KOPT-K1 (cell line): Measurements from ENCODE around the gene RFX2.
"Not testable (repeated sequence)": the region's sequence is repeated elsewhere in the genome, so short reads cannot be mapped to it uniquely, and the experiment has no call there.

Experiments used
- H3K27ac ChIP-seq: fragments of 200-600 bp; sonication (generic); 2 replicates; pipeline ENCODE4 v1.5.1; 2016; ENCODE audit warnings: antibody characterized with exemption, mild to moderate bottlenecking, low read depth, low read length; ENCODE audit not compliant: poor library complexity, severe bottlenecking
- H3K36me3 ChIP-seq: fragments of 200-600 bp; sonication (generic); 2 replicates; pipeline ENCODE4 v1.5.1; 2017; ENCODE audit warnings: antibody characterized with exemption, mild to moderate bottlenecking, low read length, moderate library complexity; ENCODE audit not compliant: insufficient read depth
- H3K9me3 ChIP-seq: fragments of 200-600 bp; sonication (generic); 2 replicates; pipeline ENCODE4 v1.5.1; 2017; ENCODE audit warnings: antibody characterized with exemption, low read length, mild to moderate bottlenecking; ENCODE audit not compliant: insufficient read depth, poor library complexity, severe bottlenecking

Gene RFX2

DNA sequence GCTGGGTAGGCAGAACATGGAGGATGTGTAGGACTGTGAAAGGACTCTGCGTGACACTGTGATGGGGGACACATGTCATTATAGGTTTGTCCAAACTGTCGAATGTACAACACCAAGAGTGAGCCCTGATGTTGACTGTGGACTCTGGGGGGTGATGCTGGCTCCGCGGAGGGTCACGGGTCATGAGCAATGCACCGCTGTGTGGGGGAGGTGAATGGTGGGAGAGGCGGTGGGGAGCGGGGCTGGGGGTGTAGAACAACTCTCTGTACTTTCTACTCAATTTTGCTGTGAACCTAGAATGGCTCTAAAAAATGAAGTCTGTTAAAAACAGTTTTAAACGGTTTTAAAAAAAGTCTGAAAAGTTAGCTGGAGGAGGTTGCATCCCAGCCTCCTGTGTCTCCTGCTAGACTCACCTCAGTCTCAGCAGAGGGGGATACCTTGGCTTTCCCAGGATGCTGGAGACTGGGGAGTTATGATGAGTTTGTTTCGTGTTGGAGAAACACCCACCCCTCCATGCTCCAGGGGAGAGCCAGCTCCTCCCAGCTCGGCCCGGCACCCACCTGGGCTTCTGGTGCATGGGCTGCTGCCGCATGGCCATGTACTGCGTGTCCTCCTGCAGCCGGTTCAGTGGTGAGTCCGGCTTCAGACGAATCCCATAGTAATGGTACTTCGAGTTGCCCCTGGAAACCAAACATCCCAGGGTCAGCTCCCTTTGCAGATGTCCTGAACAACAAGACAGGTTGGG, 97.7 kb downstream of the RFX2 start:
- no peaks in the 10 kb centered on the region for H3K36me3 ChIP-seq
- no peaks in the 10 kb centered on the region for H3K9me3 ChIP-seq
- no peak overlapping the region for H3K27ac ChIP-seq

- Histone ChIP-seq H3K27ac (no peak overlapping the region), H3K36me3 (no peaks in the 10 kb centered on the region), H3K9me3 (no peaks in the 10 kb centered on the region)
Observed at GRCh38 chr19:6011794-6012193, 98.5 kb downstream of the RFX2 start.

DNA sequence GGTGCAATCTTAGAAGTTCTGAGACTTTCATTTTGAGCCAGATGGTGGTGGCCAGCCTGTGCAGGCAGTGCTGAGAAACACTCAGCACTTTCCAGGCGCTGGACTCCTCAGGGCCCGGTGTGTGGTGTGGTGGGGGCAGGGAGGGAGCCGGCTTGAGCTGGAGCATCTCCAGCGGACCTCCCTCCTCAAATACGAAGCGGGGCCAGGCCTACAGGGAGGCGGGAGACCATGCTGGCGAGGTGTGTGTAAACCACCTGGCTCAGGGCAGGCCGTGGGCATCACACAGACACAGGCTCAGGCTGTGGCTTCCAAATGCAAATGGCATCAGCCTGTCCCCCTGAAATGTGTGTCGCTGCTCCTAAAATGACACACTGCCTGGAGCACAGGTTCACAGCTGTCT, 99.1 kb downstream of the RFX2 start:
- Histone ChIP-seq H3K36me3 (no peaks in the 10 kb centered on the region), H3K9me3 (no peaks in the 10 kb centered on the region), H3K27ac (no peak overlapping the region)

- Histone ChIP-seq H3K27ac (no peak overlapping the region), H3K9me3 (no peaks in the 10 kb centered on the region), H3K36me3 (no peaks in the 10 kb centered on the region)
Observed at GRCh38 chr19:6010107-6010506, 100.2 kb downstream of the RFX2 start.

DNA sequence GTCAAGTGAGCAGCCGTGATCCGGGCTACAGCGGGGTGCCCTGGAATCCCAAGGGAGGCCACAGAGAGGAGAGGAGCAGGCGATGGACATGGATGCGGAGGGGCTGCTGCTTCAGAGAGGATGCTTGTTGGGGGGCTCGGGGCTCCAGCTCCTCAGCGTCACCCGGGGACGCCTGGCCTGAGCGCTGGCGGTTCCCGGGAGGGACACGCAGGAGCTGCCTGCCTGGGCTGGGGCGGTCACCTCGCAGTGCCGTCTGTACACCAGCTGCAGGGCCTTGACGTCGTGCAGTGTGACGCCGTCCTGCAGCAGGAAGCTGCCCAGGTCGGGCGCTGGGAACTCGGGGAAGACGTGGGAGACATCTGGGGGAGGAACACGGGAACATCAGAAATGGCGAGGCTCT, 102.4 kb downstream of the RFX2 start:
- H3K36me3 ChIP-seq, result no peaks in the 10 kb centered on the region
- no peak overlapping the region for H3K27ac ChIP-seq
- H3K9me3 ChIP-seq, result no peaks in the 10 kb centered on the region

- no peak overlapping the region for H3K27ac ChIP-seq
- no peaks in the 10 kb centered on the region for H3K9me3 ChIP-seq
- no peaks in the 10 kb centered on the region for H3K36me3 ChIP-seq
Observed at GRCh38 chr19:6006896-6007295, 103.4 kb downstream of the RFX2 start.

GRCh38 chr19:6006070-6006446, 104.2 kb downstream of the RFX2 start:
- not testable (repeated sequence) for H3K9me3 ChIP-seq, H3K27ac ChIP-seq, H3K36me3 ChIP-seq

GRCh38 chr19:6005321-6006069, 104.8 kb downstream of the RFX2 start:
- Histone ChIP-seq H3K9me3 (peaks cover 4% of the 10 kb centered on the region), H3K27ac (no peak overlapping the region), H3K36me3 (no peaks in the 10 kb centered on the region)

DNA sequence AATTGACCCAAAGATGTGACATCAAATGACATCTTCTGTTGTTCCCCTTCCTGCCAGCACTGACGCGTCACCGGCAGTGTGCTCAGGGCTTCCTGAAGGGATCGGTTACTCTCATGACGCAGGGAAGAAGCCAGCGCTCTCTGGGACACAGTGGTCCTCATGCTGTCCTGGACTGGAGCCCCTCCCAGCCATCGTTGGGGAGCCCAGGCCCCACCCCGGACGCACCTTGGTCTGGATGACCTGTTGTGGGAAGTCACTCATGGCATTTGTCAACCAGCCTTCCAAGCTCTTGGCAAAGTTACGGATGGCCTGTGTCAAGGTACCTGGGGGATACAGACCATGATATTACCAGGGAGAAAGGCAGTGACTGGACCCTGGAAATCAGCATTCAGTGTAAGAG, 106.3 kb downstream of the RFX2 start:
- H3K27ac ChIP-seq, result no peak overlapping the region
- no peaks in the 10 kb centered on the region for H3K36me3 ChIP-seq
- peaks cover 9% of the 10 kb centered on the region for H3K9me3 ChIP-seq

DNA sequence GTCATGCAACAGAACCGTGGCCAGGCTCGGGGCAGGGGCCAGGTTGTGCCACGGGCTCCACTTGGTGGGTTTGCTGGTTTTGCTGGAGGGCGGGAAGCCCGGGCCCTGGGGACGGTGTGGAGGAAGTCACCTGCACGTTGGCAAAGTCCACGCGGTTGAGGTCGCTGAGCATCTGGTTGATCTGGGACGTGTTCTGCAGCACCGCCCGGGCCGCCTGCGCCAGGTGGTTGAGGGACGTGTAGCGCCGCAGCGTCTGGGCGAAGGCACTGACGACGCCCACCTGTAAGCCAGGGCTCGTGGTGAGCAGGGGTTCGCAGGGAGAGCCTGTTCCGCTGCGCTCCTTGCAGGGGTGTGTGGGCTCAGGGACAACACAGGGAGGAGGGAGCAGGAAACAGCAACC, 107.7 kb downstream of the RFX2 start:
- peaks cover 9% of the 10 kb centered on the region for H3K9me3 ChIP-seq
- no peaks in the 10 kb centered on the region for H3K36me3 ChIP-seq
- H3K27ac ChIP-seq, result no peak overlapping the region

GRCh38 chr19:6000228-6000847, 110.0 kb downstream of the RFX2 start:
- Histone ChIP-seq H3K36me3 (no peaks in the 10 kb centered on the region), H3K27ac (no peak overlapping the region), H3K9me3 (peaks cover 9% of the 10 kb centered on the region)

GRCh38 chr19:5999693-6000092, 110.6 kb downstream of the RFX2 start:
- Histone ChIP-seq H3K27ac (no peak overlapping the region), H3K9me3 (peaks cover 9% of the 10 kb centered on the region), H3K36me3 (no peaks in the 10 kb centered on the region)

DNA sequence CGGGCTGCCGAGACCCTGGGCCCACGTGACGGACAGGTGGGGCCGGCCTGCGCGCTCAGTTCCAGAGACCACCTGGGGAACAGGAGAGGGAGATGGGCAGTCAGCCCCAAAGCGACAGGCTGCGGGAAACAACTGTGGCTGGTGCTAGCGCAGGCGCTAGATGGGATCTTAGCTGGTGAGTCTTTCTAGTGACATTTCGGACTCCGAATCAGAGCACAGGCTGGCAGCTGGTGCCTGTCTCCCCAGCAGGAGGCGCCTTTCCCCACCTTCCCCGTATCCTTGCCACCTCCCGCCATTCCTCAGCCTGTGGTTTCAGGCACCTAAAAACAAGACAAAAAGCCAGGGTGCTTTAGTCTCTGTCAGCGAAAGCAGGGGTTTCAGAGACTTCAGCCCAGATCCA, 112.9 kb downstream of the RFX2 start:
- Histone ChIP-seq H3K9me3 (peaks cover 9% of the 10 kb centered on the region), H3K27ac (no peak overlapping the region), H3K36me3 (no peaks in the 10 kb centered on the region)

DNA sequence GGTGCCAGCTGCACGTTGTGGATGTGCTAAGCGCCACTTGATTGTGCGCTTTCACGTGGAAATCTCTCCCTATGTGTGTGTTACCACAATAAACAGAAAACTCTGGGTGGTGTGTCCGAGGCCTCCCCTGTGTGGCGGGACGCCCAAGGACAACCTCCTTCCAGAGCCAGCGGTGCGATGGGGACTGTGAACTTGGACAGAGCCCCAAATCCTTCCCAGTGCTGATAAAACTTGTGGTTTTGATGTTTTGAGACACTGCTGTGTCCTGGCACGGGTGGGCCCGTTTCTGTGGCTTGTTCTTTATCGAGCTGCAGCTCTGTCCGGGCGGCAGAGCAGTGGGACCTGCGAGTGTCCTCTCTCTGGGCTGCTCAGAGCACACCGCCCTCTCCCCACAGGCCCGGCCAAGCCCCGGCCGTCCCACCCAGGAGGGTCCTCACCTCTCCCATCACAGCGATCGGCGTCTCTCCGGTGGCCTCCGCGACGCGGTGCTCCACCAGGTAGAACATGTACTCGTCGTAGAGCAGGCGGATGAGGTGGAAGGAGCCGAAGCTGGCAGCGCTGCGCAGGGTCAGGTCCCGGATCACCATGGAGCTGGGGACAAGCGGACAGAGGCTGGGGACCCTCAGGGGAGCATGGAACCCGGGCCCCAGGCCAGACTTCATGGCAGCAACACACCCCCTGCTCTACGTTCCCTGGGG, 113.5 kb downstream of the RFX2 start:
- peaks cover 9% of the 10 kb centered on the region for H3K9me3 ChIP-seq
- H3K27ac ChIP-seq, result no peak overlapping the region
- H3K36me3 ChIP-seq, result no peaks in the 10 kb centered on the region

- H3K9me3 ChIP-seq, result peaks cover 9% of the 10 kb centered on the region
- no peaks in the 10 kb centered on the region for H3K36me3 ChIP-seq
- no peak overlapping the region for H3K27ac ChIP-seq
Observed at GRCh38 chr19:5996102-5996501, 114.2 kb downstream of the RFX2 start.
